Keratinocyte (primary cell): ENCODE measurements around the gene KDM4B. TPM values are rescaled to one million over a fixed set of nuclear protein-coding genes. Genes with fewer than 3 reads are reported as not detected.

ENCODE experiments used
- DNase-seq: peaks from one replicate; pipeline ENCODE4 v3.0.0-alpha.2; 2011; ENCODE audit warnings: low read depth, missing footprints, low spot score
- FAIRE-seq: peaks from 2 replicates; lab custom pipeline; 2011; peaks lifted over from hg19 to GRCh38; lab: Jason Lieb, UNC
- H2AFZ ChIP-seq: 2 replicates; pipeline ENCODE4 v1.6.0; 2012; ENCODE audit warnings: low read length, control low read depth, inconsistent platforms; ENCODE audit not compliant: control insufficient read depth
- H3K27ac ChIP-seq: 2 replicates; pipeline ENCODE4 v1.5.1; 2011; ENCODE audit warnings: low read length; ENCODE audit not compliant: control insufficient read depth, insufficient read depth
- H3K27me3 ChIP-seq: 3 replicates; pipeline ENCODE4 v1.6.0; 2011; ENCODE audit warnings: low read length; ENCODE audit not compliant: control insufficient read depth, insufficient read depth; ENCODE audit errors: extremely low read depth
- H3K36me3 ChIP-seq, 2 experiments: 2 replicates in 1 of 2; 3 replicates in 1 of 2; pipeline ENCODE4 v1.5.1; 2011; ENCODE audit warnings: low read length in 2 of 2, mild to moderate bottlenecking in 1 of 2; ENCODE audit not compliant: control insufficient read depth in 2 of 2, insufficient read depth in 2 of 2; ENCODE audit errors: extremely low read depth in 1 of 2
- H3K4me1 ChIP-seq: 3 replicates; pipeline ENCODE4 v1.5.1; 2011; ENCODE audit warnings: low read length; ENCODE audit not compliant: control insufficient read depth, insufficient read depth; ENCODE audit errors: extremely low read depth
- H3K4me2 ChIP-seq: 3 replicates; pipeline ENCODE4 v1.6.0; 2011; ENCODE audit warnings: low read depth, low read length; ENCODE audit not compliant: control insufficient read depth, insufficient read depth; ENCODE audit errors: extremely low read depth
- H3K4me3 ChIP-seq, 3 experiments: fragments of 200-600 bp in 1 of 3; sonication (generic) in 1 of 3; 2 replicates in 2 of 3; 3 replicates in 1 of 3; pipeline ENCODE4 v1.5.1; 2011 to 2016; ENCODE audit warnings: low read length in 3 of 3, mild to moderate bottlenecking in 3 of 3, control low read depth in 2 of 3, inconsistent platforms in 1 of 3, low read depth in 1 of 3, mixed read lengths in 1 of 3, mixed run types in 1 of 3, moderate library complexity in 1 of 3; ENCODE audit not compliant: control insufficient read depth in 2 of 3, insufficient read depth in 2 of 3; ENCODE audit errors: extremely low read depth in 1 of 3
- H3K79me2 ChIP-seq: 2 replicates; pipeline ENCODE4 v1.6.0; 2012; ENCODE audit warnings: low read length; ENCODE audit not compliant: control insufficient read depth, insufficient read depth
- H3K9ac ChIP-seq: 3 replicates; pipeline ENCODE4 v1.6.0; 2011; ENCODE audit warnings: low read length; ENCODE audit not compliant: control insufficient read depth, insufficient read depth; ENCODE audit errors: extremely low read depth
- H3K9me1 ChIP-seq: 3 replicates; pipeline ENCODE4 v1.6.0; 2011; ENCODE audit warnings: low read length; ENCODE audit not compliant: control insufficient read depth, insufficient read depth; ENCODE audit errors: extremely low read depth
- H3K9me3 ChIP-seq: 2 replicates; pipeline ENCODE4 v1.5.1; 2012; ENCODE audit warnings: low read depth, low read length; ENCODE audit not compliant: control insufficient read depth
- H4K20me1 ChIP-seq: 3 replicates; pipeline ENCODE4 v1.6.0; 2011; ENCODE audit warnings: low read length; ENCODE audit not compliant: control insufficient read depth, insufficient read depth; ENCODE audit errors: extremely low read depth
- CTCF ChIP-seq, 3 experiments: IDR thresholded peaks in 1 of 3; conservative IDR thresholded peaks in 1 of 3; optimal IDR thresholded peaks in 1 of 3; 2 replicates in 2 of 3; 3 replicates in 1 of 3; pipeline versions ENCODE3 to v1.5.1; 2011; ENCODE audit warnings: low read length in 3 of 3, mild to moderate bottlenecking in 3 of 3, moderate library complexity in 2 of 3, control low read depth in 1 of 3, inconsistent platforms in 1 of 3; ENCODE audit not compliant: insufficient read depth in 2 of 3; ENCODE audit errors: extremely low read depth in 1 of 3
- EZH2 ChIP-seq: IDR thresholded peaks from one replicate; pipeline ENCODE4 v1.6.1; 2012; ENCODE audit warnings: inconsistent platforms, mild to moderate bottlenecking, low read length, moderate library complexity
- dilution Hi-C: fragments of 300-500 bp; cut with MboI; formaldehyde crosslinking; loops from one replicate; pipeline ENCODE4 v1.7.0; 2020; ENCODE audit warnings: low sequenced_read_pairs; ENCODE audit not compliant: extremely low pct_ligation_motif_present
- polyA plus RNA-seq, 5 experiments: library from polyadenylated mRNA; depleted of rRNA in 3 of 5; stranded (reverse) in 3 of 5; stranded (forward) in 1 of 5; unstranded in 1 of 5; fragments of >200 nt; gene quantifications; 1 replicate in 1 of 5; 2 replicates in 3 of 5; 3 replicates in 1 of 5; pipeline versions ENCODE4 v1.2.1 to v1.2.3, GENCODE V29; 2011 to 2012; ENCODE audit warnings: missing spikeins in 2 of 5, low read depth in 1 of 5, low replicate concordance in 1 of 5

Gene KDM4B
- polyA plus RNA-seq, 1 donor (not counting 4 experiments of a cell fraction or from before 2014, with no cell fraction given), result 6.2 TPM

GRCh38 chr19:5128936-5129389 is 160.1 kb downstream of the KDM4B start:
- Histone ChIP-seq H3K9ac (no peak overlapping the region), H3K4me2 (no peak overlapping the region), H3K27me3 (no peaks in the 10 kb centered on the region), H2AFZ (no peak overlapping the region), H3K4me1 (peaks cover 3% of the 10 kb centered on the region), H3K9me3 (no peaks in the 10 kb centered on the region), H3K36me3 (peaks cover 0 to 14% of the 10 kb centered on the region in 2 experiments), H3K27ac (no peak overlapping the region), H3K79me2 (no peaks in the 10 kb centered on the region), H3K4me3 (no peak overlapping the region), H4K20me1 (no peaks in the 10 kb centered on the region), H3K9me1 (no peaks in the 10 kb centered on the region)
- TF ChIP-seq CTCF (optimal IDR thresholded peaks at IDR 0.05 in 1 of 3, IDR thresholded peaks at IDR 0.05 in 1 of 3, conservative IDR thresholded peaks at IDR 0.05 in 1 of 3; ENCODE audit: extremely low read depth in 1 of 3, insufficient read depth in 2 of 3, low read length in 3 of 3) (no peak), EZH2 (no peak)
- FAIRE-seq (no peak), DNase-seq (no peak)
- dilution Hi-C loops, result no loop called here

GRCh38 chr19:5129691-5130090 is 160.8 kb downstream of the KDM4B start:
- no peak overlapping the region for H3K4me2 ChIP-seq
- dilution Hi-C loops, result no loop called here
- H3K9me1 ChIP-seq, result no peaks in the 10 kb centered on the region
- no peak overlapping the region for H3K4me3 ChIP-seq
- DNase-seq (no peak), FAIRE-seq (no peak)
- H4K20me1 ChIP-seq, result no peaks in the 10 kb centered on the region
- H3K36me3 ChIP-seq, result peaks cover 0 to 14% of the 10 kb centered on the region in 2 experiments
- H3K27ac ChIP-seq, result no peak overlapping the region
- no peak overlapping the region for H3K9ac ChIP-seq
- H3K4me1 ChIP-seq, result peaks cover 3% of the 10 kb centered on the region
- H3K9me3 ChIP-seq, result no peaks in the 10 kb centered on the region
- no peak overlapping the region for H2AFZ ChIP-seq
- no peaks in the 10 kb centered on the region for H3K79me2 ChIP-seq
- TF ChIP-seq CTCF (optimal IDR thresholded peaks at IDR 0.05 in 1 of 3, IDR thresholded peaks at IDR 0.05 in 1 of 3, conservative IDR thresholded peaks at IDR 0.05 in 1 of 3; ENCODE audit: extremely low read depth in 1 of 3, insufficient read depth in 2 of 3, low read length in 3 of 3) (no peak), EZH2 (no peak)
- H3K27me3 ChIP-seq, result no peaks in the 10 kb centered on the region
